NCI-H187 (cell line): Measurements from ENCODE around the gene CD44.
"Not testable (repeated sequence)": the region's sequence is repeated elsewhere in the genome, so short reads cannot be mapped to it uniquely, and the experiment has no call there.

Experiments used
- DNase-seq, 2 experiments: peaks; one replicate each; lab custom pipeline; 2025; lab: John Stamatoyannopoulos, UW

The CD44 gene

GRCh38 chr11:35138943-35139721, at the start of gene CD44:
CD44 (plus strand) TSS chr11:35139171; CDS start chr11:35139304, 133 bp downstream.
- DNase-seq: no peak

- DNase-seq: no peak
Observed at GRCh38 chr11:35089666-35090065, 49.3 kb upstream of the CD44 start.

- no peak for DNase-seq
Observed at GRCh38 chr11:35090125-35090524, 48.8 kb upstream of the CD44 start.

GRCh38 chr11:35090991-35091390, 48.0 kb upstream of the CD44 start:
- DNase-seq: not testable (repeated sequence)

GRCh38 chr11:35096723-35097122, 42.2 kb upstream of the CD44 start:
- no peak for DNase-seq

- DNase-seq: no peak
Observed at GRCh38 chr11:35097814-35098455, 41.0 kb upstream of the CD44 start.

- no peak for DNase-seq
Observed at GRCh38 chr11:35098855-35099254, 40.1 kb upstream of the CD44 start.

- no peak for DNase-seq
Observed at GRCh38 chr11:35099278-35100012, 39.5 kb upstream of the CD44 start.

GRCh38 chr11:35100013-35100383, 39.0 kb upstream of the CD44 start:
- DNase-seq: no peak

- no peak for DNase-seq
Observed at GRCh38 chr11:35101223-35101622, 37.7 kb upstream of the CD44 start.

GRCh38 chr11:35102267-35102666, 36.7 kb upstream of the CD44 start:
- no peak for DNase-seq

GRCh38 chr11:35103366-35104208, 35.4 kb upstream of the CD44 start:
- no peak for DNase-seq

- DNase-seq: no peak
Observed at GRCh38 chr11:35104655-35105054, 34.3 kb upstream of the CD44 start.

- DNase-seq: no peak
Observed at GRCh38 chr11:35105319-35106079, 33.5 kb upstream of the CD44 start.

- no peak for DNase-seq
Observed at GRCh38 chr11:35106595-35106994, 32.4 kb upstream of the CD44 start.

GRCh38 chr11:35107861-35108260, 31.1 kb upstream of the CD44 start:
- DNase-seq: no peak

GRCh38 chr11:35108336-35108735, 30.6 kb upstream of the CD44 start:
- not testable (repeated sequence) for DNase-seq

- no peak for DNase-seq
Observed at GRCh38 chr11:35109041-35109440, 29.9 kb upstream of the CD44 start.

GRCh38 chr11:35109827-35110226, 29.1 kb upstream of the CD44 start:
- no peak for DNase-seq

- no peak for DNase-seq
Observed at GRCh38 chr11:35111161-35112055, 27.6 kb upstream of the CD44 start.
